ENCODE measurements around the gene ATXN2L. TPM values are rescaled to one million over a fixed set of nuclear protein-coding genes. Genes with fewer than 3 reads are reported as not detected.

ATXN2L gene
- total RNA-seq, 1 experiment from 2014 or later: 264 TPM

- ChIA-PET POLR2A (interaction anchor here (1.9 kb wide), 1 partner anchor 8 kb away, joined by 4 read pairs; no protein-coding TSS in a partner anchor), CTCF (no interaction called here), RAD21 (ENCODE audit: low non-redundant PET in 1 of 2, low total read pairs in 2 of 2, uncharacterized antibody in 2 of 2, unreplicated experiment in 2 of 2) (no interaction called here)
- ATAC-seq: no peak
- TF ChIP-seq POLR2A (IDR thresholded peaks at IDR 0.05; ENCODE audit: borderline replicate concordance, extremely low read depth, insufficient read depth, insufficient read length): no peak
- TF ChIP-seq CEBPB (IDR thresholded peaks at IDR 0.05; ENCODE audit: low read depth): no peak
- no peak for TF ChIP-seq MAX (IDR thresholded peaks at IDR 0.05)
- TF ChIP-seq SIN3A (IDR thresholded peaks at IDR 0.05; ENCODE audit: low read depth): no peak
- TF ChIP-seq RAD21 (IDR thresholded peaks at IDR 0.05; ENCODE audit: low read depth): no peak
- no peak for TF ChIP-seq EGR1 (IDR thresholded peaks at IDR 0.05; ENCODE audit: low read depth)
- no peak for TF ChIP-seq EZH2 (IDR thresholded peaks at IDR 0.05)
- TF ChIP-seq ZNF274 (IDR thresholded peaks at IDR 0.05; ENCODE audit: low read depth, low read length): no peak
- Histone ChIP-seq H3K4me2 (ENCODE audit: low read length) (peak overlapping the region; percentile 84; the same call in 1 of the 2 replicates), H3K9me2 (ENCODE audit: insufficient read depth) (no peaks in the 10 kb centered on the region), H4K20me1 (ENCODE audit: insufficient read depth) (peaks cover 6% of the 10 kb centered on the region; the same call in 1 of the 2 replicates), H3K4me3 (replicated peaks in 1 of 2; ENCODE audit: low read depth in 1 of 2, low read length in 2 of 2) (peak overlapping the region; percentile 97 to 100; a peak in 2 of 4 replicates), H3K79me2 (ENCODE audit: insufficient read depth, low read length) (peaks cover 38% of the 10 kb centered on the region), H3K9me3 (ENCODE audit: control insufficient read depth in 1 of 2, insufficient read depth in 1 of 2, low read depth in 1 of 2, low read length in 2 of 2) (no peaks in the 10 kb centered on the region), H2AFZ (ENCODE audit: low read depth, low read length, poor library complexity, severe bottlenecking) (no peak overlapping the region), H3K36me3 (ENCODE audit: control insufficient read depth in 1 of 2, insufficient read depth in 2 of 2, low read length in 2 of 2) (peaks cover 24 to 33% of the 10 kb centered on the region in 2 experiments; a peak in 3 of 4 replicates), H3K27me3 (ENCODE audit: insufficient read depth, low read length) (no peaks in the 10 kb centered on the region), H3K4me1 (ENCODE audit: control insufficient read depth in 1 of 2, insufficient read depth in 2 of 2, low read length in 2 of 2) (peaks cover 8 to 19% of the 10 kb centered on the region in 2 experiments; a peak in 3 of 4 replicates), H3K9ac (ENCODE audit: low read length) (no peak overlapping the region), H3K27ac (ENCODE audit: low read depth, low read length) (no peak overlapping the region)
- intact Hi-C loops (cut with micrococcal nuclease): no loop called here
- no peak for DNase-seq (ENCODE audit: low read depth, low spot score)
- no TSS peak for BruUV-seq (replicated peaks)
Measured at GRCh38 chr16:28844226-28844885, 21.6 kb downstream of the ATXN2L start.

- no TSS peak for BruUV-seq (replicated peaks)
- ChIA-PET RAD21 (ENCODE audit: low non-redundant PET in 1 of 2, low total read pairs in 2 of 2, uncharacterized antibody in 2 of 2, unreplicated experiment in 2 of 2) (no interaction called here), POLR2A (interaction anchor here (1.7 to 2.2 kb wide), 4 partner anchors 9 to 22 kb away, joined by 4 to 20 read pairs (median 12); partner anchors contain the start of genes ATXN2L and SH2B1), CTCF (interaction anchor here (1.4 kb wide), 1 partner anchor 14 kb away, joined by 4 read pairs; no protein-coding TSS in a partner anchor)
- peaks cover 6% of the 10 kb centered on the region; the same call in 1 of the 2 replicates for H4K20me1 ChIP-seq (ENCODE audit: insufficient read depth)
- no peaks in the 10 kb centered on the region for H3K9me2 ChIP-seq (ENCODE audit: insufficient read depth)
- no peaks in the 10 kb centered on the region for H3K27me3 ChIP-seq (ENCODE audit: insufficient read depth, low read length)
- peak; percentile 53 for DNase-seq (ENCODE audit: low read depth, low spot score)
- peak overlapping the region; percentile 100 for H3K9ac ChIP-seq (ENCODE audit: low read length)
- TF ChIP-seq ZNF274 (IDR thresholded peaks at IDR 0.05; ENCODE audit: low read depth, low read length) (no peak), SP1 (IDR thresholded peaks at IDR 0.05; ENCODE audit: low read depth) (no peak), YY1 (IDR thresholded peaks at IDR 0.05; ENCODE audit: extremely low read depth, insufficient replicate concordance, low read depth, low read length) (no peak), EZH2phosphoT487 (IDR thresholded peaks at IDR 0.05; ENCODE audit: borderline replicate concordance) (no peak), RAD21 (IDR thresholded peaks at IDR 0.05; ENCODE audit: low read depth) (no peak)
- peaks cover 8 to 19% of the 10 kb centered on the region in 2 experiments; a peak in 3 of 4 replicates for H3K4me1 ChIP-seq (ENCODE audit: control insufficient read depth in 1 of 2, insufficient read depth in 2 of 2, low read length in 2 of 2)
- peaks cover 38% of the 10 kb centered on the region for H3K79me2 ChIP-seq (ENCODE audit: insufficient read depth, low read length)
- H3K27ac ChIP-seq (ENCODE audit: low read depth, low read length): peak overlapping the region; percentile 77
- intact Hi-C loops (cut with micrococcal nuclease): no loop called here
- ATAC-seq: peak; percentile 57
- H3K36me3 ChIP-seq (ENCODE audit: control insufficient read depth in 1 of 2, insufficient read depth in 2 of 2, low read length in 2 of 2): peaks cover 24 to 33% of the 10 kb centered on the region in 2 experiments; a peak in 3 of 4 replicates
- peak overlapping the region; percentile 97 to 100 for H3K4me3 ChIP-seq (replicated peaks in 1 of 2; ENCODE audit: low read depth in 1 of 2, low read length in 2 of 2)
- H3K4me2 ChIP-seq (ENCODE audit: low read length): peak overlapping the region; percentile 84
- no peaks in the 10 kb centered on the region for H3K9me3 ChIP-seq (ENCODE audit: control insufficient read depth in 1 of 2, insufficient read depth in 1 of 2, low read depth in 1 of 2, low read length in 2 of 2)
- H2AFZ ChIP-seq (ENCODE audit: low read depth, low read length, poor library complexity, severe bottlenecking): no peak overlapping the region
Measured at GRCh38 chr16:28845293-28845692, 22.5 kb downstream of the ATXN2L start.
